NB4 (cell line): ENCODE measurements around the gene UBE2Q2.

Experiments used
- CTCF ChIP-seq: IDR thresholded peaks from one replicate; pipeline ENCODE4 v1.5.1; 2012; ENCODE audit warnings: low read depth, low read length
- MAX ChIP-seq: IDR thresholded peaks from 2 replicates; pipeline ENCODE4 v1.6.1; 2011; ENCODE audit warnings: low read depth, low read length
- MYC ChIP-seq: IDR thresholded peaks from 2 replicates; pipeline ENCODE4 v1.6.1; 2011; ENCODE audit warnings: low read depth, low read length
- POLR2A ChIP-seq: IDR thresholded peaks from 2 replicates; pipeline ENCODE4 v1.6.1; 2011; ENCODE audit warnings: mild to moderate bottlenecking; ENCODE audit not compliant: insufficient read length; ENCODE audit errors: extremely low read depth

GRCh38 chr15:75850708-75851107, 7.5 kb downstream of the UBE2Q2 start:
- no peak for TF ChIP-seq POLR2A
- no peak for TF ChIP-seq CTCF
- no peak for TF ChIP-seq MAX
- no peak for TF ChIP-seq MYC
